CD4-positive, alpha-beta T cell treated with Interleukin-2 at 100 ng/mL for 4 hours (primary cell): ENCODE data around the gene RPS23.

Experiments used
- DNase-seq: peaks from one replicate; pipeline ENCODE4 v3.0.0-alpha.2; 2020; ENCODE audit warnings: low spot score

RPS23 gene

DNA sequence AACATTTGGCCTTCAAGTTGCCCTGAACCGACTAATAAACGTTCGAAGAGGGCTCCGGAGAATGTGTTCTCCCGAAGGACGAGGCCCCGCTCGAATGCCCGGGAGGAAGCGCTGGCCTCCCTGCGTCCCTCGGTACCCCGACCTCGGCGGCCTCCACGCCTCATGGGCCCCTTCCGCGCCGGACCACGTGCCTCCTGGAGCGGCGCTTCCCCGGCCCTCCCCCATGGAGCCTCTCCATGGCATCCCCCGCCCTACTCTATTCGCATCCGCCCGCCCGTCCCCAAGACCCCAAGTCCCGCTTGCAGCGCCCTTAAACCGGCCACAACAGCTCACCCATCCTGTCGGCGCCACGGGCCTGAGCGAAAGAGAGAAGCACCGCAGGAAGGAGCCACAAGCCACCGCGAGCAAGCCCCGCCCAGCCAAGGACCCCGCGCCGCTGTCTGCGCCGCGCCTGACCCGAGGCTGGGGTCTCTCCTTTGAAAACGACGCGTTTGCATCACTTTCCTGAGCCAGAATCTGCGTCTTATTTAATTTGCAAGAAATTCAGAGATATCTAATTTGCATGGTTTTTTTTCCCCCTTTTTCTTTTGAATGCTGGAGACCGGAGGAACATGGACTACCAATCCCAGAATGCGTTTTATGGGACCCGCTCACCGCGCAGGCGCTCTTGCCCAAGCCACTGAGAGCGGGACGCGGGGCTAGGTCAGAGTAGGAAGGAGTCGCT is at the start of gene RPS23:
Gene RPS23 (minus strand): TSS at position 368 of the 724 bp plus-strand sequence. CDS start 31 bp downstream, at position 337.
- DNase-seq: peak; percentile 90

DNA sequence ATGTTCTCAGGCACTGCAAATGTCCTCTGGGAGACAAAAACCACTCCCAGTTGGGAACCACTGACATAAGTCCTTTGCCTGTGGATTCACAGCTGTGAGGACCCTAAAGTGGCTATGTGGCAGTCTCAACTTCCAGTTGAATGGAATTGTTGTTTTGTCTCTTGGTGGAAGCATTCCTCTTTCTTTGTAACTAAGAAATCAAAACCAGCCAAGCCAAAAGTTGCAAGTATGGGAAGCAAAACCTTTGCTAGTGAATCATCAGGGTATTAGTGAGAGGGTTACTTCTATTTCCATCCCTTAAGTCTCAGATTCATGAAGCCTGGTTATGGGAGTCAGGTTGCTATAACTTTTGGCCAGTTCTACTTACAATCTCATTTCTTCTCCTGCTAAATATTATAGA is 49.8 kb upstream of the RPS23 start:
- DNase-seq: no peak

- DNase-seq: no peak
Observed at GRCh38 chr5:82325996-82326395, 47.8 kb upstream of the RPS23 start.

DNA sequence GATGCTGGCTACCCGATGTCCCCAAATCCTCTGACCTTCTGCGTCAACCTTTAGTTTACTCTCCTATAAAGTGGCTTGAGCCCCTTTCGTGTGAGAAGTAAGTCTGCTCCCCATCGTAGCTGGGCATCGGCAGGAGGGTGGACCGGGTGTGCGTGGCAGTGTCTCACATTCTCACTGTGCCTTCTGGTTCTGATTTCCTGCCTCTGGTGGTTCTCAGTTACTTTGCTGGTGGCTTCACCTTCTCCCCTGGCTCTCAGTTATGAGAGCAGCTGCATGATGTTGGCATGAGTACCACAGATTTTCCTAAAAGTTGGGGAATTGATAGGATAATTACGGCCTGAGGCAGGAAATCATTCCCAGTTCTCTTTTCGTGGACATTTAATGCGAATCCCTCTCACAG is 47.0 kb upstream of the RPS23 start:
- DNase-seq: no peak

DNA sequence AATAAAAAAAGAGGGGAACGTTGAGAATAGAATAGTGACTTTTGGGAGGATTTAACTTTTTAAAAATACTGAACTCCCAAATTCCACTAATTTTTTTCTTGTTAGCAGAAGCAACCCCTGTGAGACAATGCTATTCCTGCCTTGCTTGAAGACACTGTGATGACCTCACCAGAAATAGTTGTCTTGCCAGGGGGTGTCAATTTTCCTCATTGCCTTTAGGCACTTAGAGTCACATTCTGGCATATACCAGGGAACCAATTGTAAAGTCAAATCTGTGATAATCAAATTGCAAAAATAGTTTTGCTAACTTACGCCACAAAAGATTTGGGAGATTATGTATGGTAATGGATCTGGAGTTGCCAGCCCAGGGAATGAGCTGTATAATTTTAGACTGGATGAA is 42.8 kb upstream of the RPS23 start:
- DNase-seq: no peak

GRCh38 chr5:82319651-82320376 is 41.7 kb upstream of the RPS23 start:
- no peak for DNase-seq

GRCh38 chr5:82319192-82319591 is 41.0 kb upstream of the RPS23 start:
- DNase-seq: no peak

DNA sequence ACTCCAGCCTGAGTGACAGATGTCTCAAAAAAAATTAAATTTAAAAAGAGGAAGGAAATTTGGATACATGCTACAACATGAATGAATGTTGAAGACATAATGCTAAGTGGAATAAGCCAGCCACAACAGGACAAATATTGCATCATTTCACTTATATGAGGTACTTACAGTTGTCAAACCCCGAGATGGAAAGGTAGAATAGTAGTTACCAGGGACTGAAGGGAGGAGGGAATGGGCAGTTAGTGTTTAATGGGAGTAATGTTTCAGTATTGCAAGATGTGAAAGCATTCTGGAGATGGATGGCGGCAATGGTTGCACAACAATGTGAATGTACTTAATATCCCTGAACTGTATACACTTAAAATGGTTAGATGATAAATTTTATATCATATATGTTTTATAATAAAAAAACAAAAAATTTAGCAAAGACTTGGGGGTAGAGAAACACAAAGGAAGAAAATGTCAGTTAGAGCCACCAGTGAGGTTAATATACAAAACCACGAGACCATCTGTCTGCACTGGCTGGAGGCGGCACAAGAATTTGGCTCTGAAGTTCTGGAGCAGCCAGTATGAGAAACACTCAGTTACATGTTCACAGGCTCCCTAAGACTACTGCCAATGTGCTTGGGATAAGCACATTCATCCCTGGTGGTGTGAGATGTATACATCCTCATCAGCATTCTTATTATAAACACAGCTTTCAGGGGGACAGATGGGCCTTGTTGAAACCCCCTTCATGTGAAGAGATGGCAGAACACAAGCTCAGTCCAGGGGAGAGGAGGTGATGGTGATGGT is 37.0 kb upstream of the RPS23 start:
- DNase-seq: no peak

DNA sequence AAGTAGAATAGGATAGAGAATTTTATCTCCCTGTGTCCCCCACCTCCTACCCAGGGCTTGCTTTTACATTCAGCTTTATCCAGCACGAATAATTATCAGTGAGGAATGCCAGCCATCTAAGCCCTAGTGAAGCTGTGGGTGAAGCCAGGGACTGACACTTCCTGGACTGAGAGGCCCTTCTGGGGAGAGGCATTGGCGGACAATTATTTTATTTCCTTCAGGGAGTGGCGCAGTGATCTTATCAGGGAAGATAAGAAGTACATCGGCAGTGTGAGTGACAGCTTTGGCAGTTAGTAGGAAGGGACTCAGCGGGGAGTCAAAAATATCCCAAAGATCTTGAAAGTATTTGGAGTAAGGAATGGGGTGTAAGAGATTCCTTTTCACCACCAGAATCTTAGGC is 34.9 kb upstream of the RPS23 start:
- no peak for DNase-seq

DNA sequence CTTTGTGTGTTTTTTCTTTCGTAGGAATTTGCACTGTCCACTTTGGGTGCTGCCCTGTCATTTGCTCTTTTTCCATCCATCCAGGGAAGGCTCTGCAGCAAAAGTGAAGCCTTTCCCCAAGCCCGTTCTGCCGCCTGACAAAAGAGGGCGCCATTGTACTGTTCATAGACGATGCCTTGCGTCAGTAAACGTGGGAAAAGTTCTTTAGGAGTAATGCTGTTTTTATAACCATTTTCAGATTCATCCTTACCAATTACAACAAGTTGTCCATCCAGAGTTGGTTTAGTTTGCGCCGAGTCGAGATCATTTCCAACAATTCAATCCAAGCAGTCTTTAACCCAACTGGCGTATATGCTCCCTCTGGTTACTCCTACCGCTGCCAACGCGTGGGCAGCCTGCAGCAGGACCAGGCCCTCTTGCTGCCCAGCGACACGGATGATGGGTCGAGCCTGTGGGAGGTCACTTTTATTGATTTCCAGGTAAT is 34.3 kb upstream of the RPS23 start:
- DNase-seq: peak; percentile 21

DNA sequence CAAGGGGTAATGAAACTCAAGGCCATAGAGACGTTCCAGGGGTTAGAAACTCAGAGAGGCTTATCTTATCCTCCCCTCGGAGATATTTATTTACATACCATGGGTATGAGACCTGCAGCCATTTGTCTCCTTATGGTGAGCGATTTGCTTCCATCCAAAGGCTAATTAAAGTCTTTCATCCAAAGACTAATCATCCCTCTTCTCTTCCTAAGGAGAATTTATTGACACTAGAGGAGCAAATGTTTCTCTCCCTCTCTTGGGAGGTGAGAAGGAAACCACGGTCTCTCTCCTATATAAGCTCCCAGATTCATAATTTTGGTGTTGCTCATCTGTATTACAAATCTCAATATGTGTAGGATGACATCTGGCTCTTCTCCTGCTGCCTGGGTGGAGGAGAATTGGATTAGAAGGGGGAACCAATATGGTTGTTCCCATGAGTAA is 31.0 kb upstream of the RPS23 start:
- DNase-seq: no peak

DNA sequence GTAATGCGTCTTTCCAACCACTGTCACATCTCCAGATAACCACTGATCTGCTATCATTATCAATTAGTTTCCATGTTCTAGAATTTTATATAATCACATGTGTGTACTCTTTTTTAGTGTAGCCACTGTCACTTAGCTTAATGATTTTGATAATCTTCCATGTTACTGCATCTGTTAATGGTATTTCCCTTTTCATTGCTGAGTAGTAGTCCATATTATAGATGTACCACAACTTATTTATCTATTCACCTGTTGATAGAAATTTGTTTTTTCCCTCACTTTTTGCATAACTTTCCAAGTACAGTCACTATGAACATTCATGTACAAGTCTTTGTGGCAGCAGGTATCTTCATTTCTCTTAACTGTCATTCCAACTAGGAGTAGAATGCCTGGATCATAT is 30.3 kb upstream of the RPS23 start:
- DNase-seq: no peak

DNA sequence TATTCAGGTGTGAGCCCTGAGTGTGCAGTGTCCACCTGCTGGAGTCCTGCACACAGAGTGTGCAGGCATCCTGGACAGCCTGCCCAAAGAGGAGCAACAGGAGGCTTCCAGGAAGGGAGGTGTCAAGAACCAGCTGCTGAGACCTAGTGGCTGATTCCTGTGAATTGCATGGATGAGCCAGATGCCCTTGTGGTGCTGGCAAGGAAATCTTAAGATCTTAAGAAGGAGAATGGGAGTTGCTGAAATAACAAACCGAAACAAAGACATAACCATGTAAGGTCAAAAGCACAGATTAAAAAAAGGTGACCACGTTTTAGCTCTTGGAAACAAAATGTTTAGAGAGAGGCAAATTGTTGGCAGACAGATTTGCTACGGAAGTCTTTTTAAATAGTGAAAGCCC is 29.3 kb upstream of the RPS23 start:
- no peak for DNase-seq

DNA sequence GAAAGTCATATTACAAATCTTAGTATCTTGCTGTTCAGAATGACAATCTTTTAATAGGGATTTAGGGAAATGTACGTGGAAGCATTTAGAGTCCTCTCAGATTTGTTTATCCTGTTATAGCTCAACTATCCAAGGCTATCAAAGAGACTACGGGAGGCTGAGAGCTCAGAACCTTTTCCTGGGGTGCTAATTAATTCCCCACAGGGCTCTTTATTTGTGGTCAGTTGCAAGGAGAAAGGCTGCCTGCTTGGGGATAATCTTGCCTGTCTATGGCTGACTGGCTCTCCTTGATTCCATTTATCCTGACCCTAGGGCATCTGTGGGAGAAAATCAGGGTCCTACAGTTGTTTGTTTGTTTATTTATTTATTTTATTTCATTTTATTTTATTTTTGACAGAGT is 28.0 kb upstream of the RPS23 start:
- DNase-seq: no peak

DNA sequence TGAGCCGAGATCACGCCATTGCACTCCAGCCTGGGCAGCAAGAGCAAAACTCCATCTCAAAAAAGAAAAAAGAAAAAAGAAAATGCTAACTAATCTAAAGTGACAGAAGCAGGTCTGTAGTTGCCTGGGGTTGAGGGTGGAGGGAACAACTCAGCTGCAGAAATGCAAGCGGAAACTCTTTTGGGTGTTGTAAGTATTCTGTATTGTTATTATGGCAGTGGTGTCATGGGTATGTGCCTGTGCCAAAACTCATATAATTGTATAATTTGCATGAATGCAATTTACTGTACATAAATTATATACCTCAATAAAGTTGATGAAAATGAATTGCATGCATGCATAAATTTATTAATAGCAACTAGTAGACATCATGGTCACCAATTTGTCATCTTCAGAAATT is 23.0 kb upstream of the RPS23 start:
- no peak for DNase-seq

DNA sequence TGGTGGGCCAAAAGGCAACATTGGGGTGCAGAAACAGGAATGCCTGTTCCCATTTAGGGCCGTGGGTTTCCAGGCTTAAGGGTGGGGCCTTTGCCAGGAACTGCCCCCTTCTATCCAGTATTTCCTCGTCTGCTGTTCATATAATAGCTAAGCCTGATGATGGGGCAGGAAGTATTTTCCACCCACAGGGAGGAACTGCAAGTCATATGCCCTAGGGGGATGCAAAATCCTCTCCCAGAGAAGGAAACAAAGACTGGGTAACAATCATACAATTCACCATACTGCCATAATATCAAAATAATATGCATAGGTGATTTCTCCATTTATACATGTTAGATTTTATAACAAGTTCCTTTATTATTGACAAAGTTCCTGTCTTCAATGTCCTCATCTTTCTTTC is 20.5 kb upstream of the RPS23 start:
- DNase-seq: no peak

- no peak for DNase-seq
Observed at GRCh38 chr5:82297711-82298110, 19.6 kb upstream of the RPS23 start.

DNA sequence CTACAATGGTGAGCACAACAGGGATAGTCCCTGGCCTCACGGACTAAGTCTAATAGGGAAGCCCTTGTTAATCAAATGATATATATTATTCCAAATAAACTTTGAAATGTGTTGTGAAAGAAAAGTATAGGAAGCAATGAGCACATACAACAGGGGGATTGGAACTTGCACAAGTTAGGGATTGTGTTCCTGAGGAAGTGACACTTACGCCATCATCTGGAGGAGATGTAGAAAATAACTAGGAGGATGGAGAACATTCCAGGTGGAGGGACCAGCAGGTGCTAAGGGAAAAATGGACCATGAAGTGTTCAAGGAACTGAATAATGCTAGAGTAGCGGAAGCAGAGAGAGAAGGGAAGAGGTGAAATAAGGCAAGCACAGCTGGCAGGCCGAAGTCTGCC is 18.8 kb upstream of the RPS23 start:
- DNase-seq: no peak

DNA sequence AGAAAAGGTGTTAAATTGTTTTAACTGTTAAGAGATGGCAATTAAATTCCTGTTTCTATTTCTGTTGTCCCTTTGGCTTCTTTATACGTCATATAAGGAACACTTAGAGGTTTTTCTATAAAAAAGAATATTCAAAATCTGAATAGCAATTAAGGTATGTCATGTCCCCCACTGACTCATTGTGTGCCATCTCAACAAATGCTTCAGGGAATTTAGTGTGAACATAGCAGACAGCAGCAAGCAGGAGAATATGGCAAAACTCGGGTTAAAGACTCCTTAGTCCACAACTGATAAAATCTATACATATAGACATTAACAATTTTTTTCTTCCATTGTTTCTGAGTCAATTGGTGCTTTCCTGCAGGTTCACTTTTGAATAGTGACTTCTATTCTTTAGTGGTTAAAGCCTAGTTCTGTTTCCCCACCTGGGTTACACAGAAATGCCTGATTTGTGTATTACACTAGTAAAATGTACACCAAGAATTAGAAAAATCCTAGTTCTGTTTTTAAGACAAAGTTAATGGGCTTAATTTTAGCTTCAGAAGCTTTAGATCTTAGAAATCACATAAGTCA is 17.9 kb upstream of the RPS23 start:
- DNase-seq: no peak

GRCh38 chr5:82295144-82295543 is 17.0 kb upstream of the RPS23 start:
- no peak for DNase-seq

DNA sequence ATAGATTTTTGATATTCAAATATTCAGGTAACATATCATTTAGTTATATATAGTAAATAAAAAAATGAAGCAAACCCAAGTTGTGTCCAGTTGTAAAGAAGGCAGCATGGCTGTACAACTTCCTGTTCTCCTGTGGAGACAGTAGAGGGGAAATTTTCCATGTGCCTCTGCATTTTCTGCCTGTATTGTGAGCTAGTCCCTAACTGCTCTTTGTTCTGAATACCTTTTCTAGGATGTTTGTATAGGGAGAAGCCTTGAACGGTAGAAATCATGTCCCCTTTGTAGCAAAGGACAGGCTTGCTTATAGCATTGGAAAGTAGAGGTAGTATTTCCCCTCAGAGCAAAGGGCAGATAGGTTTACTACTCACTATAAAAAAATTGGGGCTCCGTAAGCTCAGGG is 13.3 kb upstream of the RPS23 start:
- no peak for DNase-seq

- DNase-seq: no peak
Observed at GRCh38 chr5:82290908-82291307, 12.8 kb upstream of the RPS23 start.
